H9 (cell line): Measurements from ENCODE around the gene SULF2. TPM values are rescaled to one million over a fixed set of nuclear protein-coding genes. Genes with fewer than 3 reads are reported as not detected.

Experiments
- DNase-seq: peaks from one replicate; pipeline ENCODE4 v3.0.0-alpha.2; 2017
- H2AFZ ChIP-seq: one replicate; pipeline ENCODE4 v1.6.1; 2013; ENCODE audit warnings: mild to moderate bottlenecking, low read length, control low read depth, moderate library complexity
- H2AK5ac ChIP-seq: 2 replicates; pipeline ENCODE4 v1.6.1; 2013; ENCODE audit warnings: low read length, control low read depth, mixed read lengths; ENCODE audit not compliant: insufficient read length
- H2BK120ac ChIP-seq: one replicate; pipeline ENCODE4 v1.6.1; 2013; ENCODE audit warnings: low read depth, mild to moderate bottlenecking, low read length, control low read depth, inconsistent platforms; ENCODE audit not compliant: poor library complexity, severe bottlenecking
- H2BK12ac ChIP-seq: 2 replicates; pipeline ENCODE4 v1.6.1; 2013; ENCODE audit warnings: low read length, control low read depth, mixed read lengths, low read depth; ENCODE audit not compliant: insufficient read length
- H2BK15ac ChIP-seq: 2 replicates; pipeline ENCODE4 v1.6.1; 2013; ENCODE audit warnings: low read depth, low read length, control low read depth
- H2BK20ac ChIP-seq: one replicate; pipeline ENCODE4 v1.6.1; 2013; ENCODE audit warnings: low read depth, mild to moderate bottlenecking, low read length, control low read depth, inconsistent platforms; ENCODE audit not compliant: poor library complexity, severe bottlenecking
- H2BK5ac ChIP-seq: 2 replicates; pipeline ENCODE4 v1.6.1; 2013; ENCODE audit warnings: low read length, control low read depth, mixed read lengths; ENCODE audit not compliant: insufficient read length
- H3K14ac ChIP-seq: 2 replicates; pipeline ENCODE4 v1.6.1; 2013; ENCODE audit warnings: low read length, control low read depth; ENCODE audit not compliant: insufficient read depth
- H3K18ac ChIP-seq: 2 replicates; pipeline ENCODE4 v1.6.1; 2013; ENCODE audit warnings: low read depth, mild to moderate bottlenecking, mixed read lengths, low read length, control low read depth; ENCODE audit not compliant: insufficient read length
- H3K23ac ChIP-seq: 2 replicates; pipeline ENCODE4 v1.6.1; 2013; ENCODE audit warnings: low read length, control low read depth, mixed read lengths, low read depth; ENCODE audit not compliant: insufficient read length
- H3K23me2 ChIP-seq: 2 replicates; pipeline ENCODE4 v1.6.1; 2013; ENCODE audit warnings: low read depth, mild to moderate bottlenecking, mixed read lengths, low read length, control low read depth; ENCODE audit not compliant: insufficient read length, poor library complexity, severe bottlenecking
- H3K27ac ChIP-seq: 2 replicates; pipeline ENCODE4 v1.5.1; 2013; ENCODE audit warnings: low read length, control low read depth, mixed read lengths, low read depth; ENCODE audit not compliant: insufficient read length
- H3K27me3 ChIP-seq: 2 replicates; pipeline ENCODE4 v1.6.1; 2013; ENCODE audit warnings: low read length, control low read depth, inconsistent platforms; ENCODE audit not compliant: insufficient read depth
- H3K4ac ChIP-seq: 2 replicates; pipeline ENCODE4 v1.6.1; 2013; ENCODE audit warnings: low read depth, mild to moderate bottlenecking, control low read depth, inconsistent platforms, low read length, moderate library complexity
- H3K4me1 ChIP-seq: 2 replicates; pipeline ENCODE4 v1.6.1; 2013; ENCODE audit warnings: low read length, control low read depth, inconsistent platforms; ENCODE audit not compliant: insufficient read depth
- H3K4me2 ChIP-seq: 2 replicates; pipeline ENCODE4 v1.6.1; 2013; ENCODE audit warnings: low read length, control low read depth, mixed read lengths; ENCODE audit not compliant: insufficient read length, insufficient read depth
- H3K56ac ChIP-seq: 2 replicates; pipeline ENCODE4 v1.6.1; 2013; ENCODE audit warnings: low read depth, mild to moderate bottlenecking, mixed read lengths, low read length, control low read depth; ENCODE audit not compliant: insufficient read length
- H3K79me1 ChIP-seq: 2 replicates; pipeline ENCODE4 v1.6.1; 2013; ENCODE audit warnings: low read depth, mild to moderate bottlenecking, moderate library complexity, low read length, control low read depth, inconsistent platforms; ENCODE audit not compliant: insufficient read depth, poor library complexity, severe bottlenecking
- H3K79me2 ChIP-seq: 2 replicates; pipeline ENCODE4 v1.6.1; 2013; ENCODE audit warnings: low read length, control low read depth, inconsistent platforms; ENCODE audit not compliant: insufficient read depth
- H3K9ac ChIP-seq: 2 replicates; pipeline ENCODE4 v1.6.1; 2013; ENCODE audit warnings: low read length, control low read depth, mixed read lengths; ENCODE audit not compliant: insufficient read length; ENCODE audit errors: extremely low read depth
- H3K9me3 ChIP-seq: one replicate; pipeline ENCODE4 v1.6.1; 2013; ENCODE audit warnings: low read depth, low read length, inconsistent platforms; ENCODE audit not compliant: control insufficient read depth
- H3T11ph ChIP-seq: one replicate; pipeline ENCODE4 v1.6.1; 2013; ENCODE audit warnings: mild to moderate bottlenecking, low read length, control low read depth, inconsistent platforms
- H4K20me1 ChIP-seq: one replicate; pipeline ENCODE4 v1.6.1; 2013; ENCODE audit not compliant: control insufficient read depth, insufficient read length, insufficient read depth
- H4K5ac ChIP-seq: 2 replicates; pipeline ENCODE4 v1.6.1; 2013; ENCODE audit warnings: low read depth, mild to moderate bottlenecking, mixed read lengths, low read length, control low read depth; ENCODE audit not compliant: insufficient read length
- H4K8ac ChIP-seq: replicated peaks from 2 replicates; pipeline ENCODE4 v1.6.1; 2013; ENCODE audit warnings: low read length, control low read depth, mixed read lengths, low read depth; ENCODE audit not compliant: insufficient read length
- H4K91ac ChIP-seq: 2 replicates; pipeline ENCODE4 v1.6.1; 2013; ENCODE audit warnings: low read depth, mild to moderate bottlenecking, moderate library complexity, mixed read lengths, low read length, control low read depth; ENCODE audit not compliant: insufficient read length
- H3K27ac Mint-ChIP-seq, 3 experiments: 2 replicates in 2 of 3; 3 replicates in 1 of 3; pipeline ENCODE4 v1.8.0; 2020 to 2021; ENCODE audit warnings: mixed read lengths in 3 of 3, mild to moderate bottlenecking in 1 of 3, moderate library complexity in 1 of 3
- H3K27me3 Mint-ChIP-seq: 2 replicates; pipeline ENCODE4 v1.8.0; 2021; ENCODE audit warnings: low read depth, mild to moderate bottlenecking, moderate library complexity, mixed read lengths
- H3K36me3 Mint-ChIP-seq, 3 experiments: 2 replicates in 2 of 3; 3 replicates in 1 of 3; pipeline ENCODE4 v1.8.0; 2020 to 2021; ENCODE audit warnings: low read depth in 3 of 3, mixed read lengths in 3 of 3; ENCODE audit not compliant: insufficient read depth in 1 of 3
- H3K4me1 Mint-ChIP-seq, 2 experiments: 2 replicates each; pipeline ENCODE4 v1.8.0; 2020; ENCODE audit warnings: mixed read lengths in 2 of 2
- H3K4me3 Mint-ChIP-seq, 2 experiments: 2 replicates in 1 of 2; 3 replicates in 1 of 2; pipeline ENCODE4 v1.8.0; 2020 to 2021; ENCODE audit warnings: mild to moderate bottlenecking in 2 of 2, mixed read lengths in 2 of 2, moderate library complexity in 1 of 2
- H3K9me3 Mint-ChIP-seq, 2 experiments: 2 replicates in 1 of 2; 3 replicates in 1 of 2; pipeline ENCODE4 v1.8.0; 2020; ENCODE audit warnings: mild to moderate bottlenecking in 2 of 2, mixed read lengths in 2 of 2, moderate library complexity in 1 of 2
- CTCF ChIP-seq: fragments of 200-600 bp; sonication (generic); conservative IDR thresholded peaks from 3 replicates; pipeline ENCODE4 v1.8.0; 2021; ENCODE audit warnings: antibody characterized with exemption, mild to moderate bottlenecking
- WGBS: extraction: QIAGEN DNeasy Blood & Tissue Kit; methylation state at CpG from one replicate; pipeline ENCODE4 v1.1.7; 2013; ENCODE audit warnings: missing lambda C conversion rate, low lambda C conversion rate, mixed read lengths; ENCODE audit not compliant: insufficient read length; ENCODE audit errors: extremely low coverage; 5-methylcytosine and 5-hydroxymethylcytosine counted together
- total RNA-seq: library from RNA; stranded (reverse); gene quantifications from 2 replicates; pipeline ENCODE4 v1.2.1, GENCODE V29; 2021

SULF2 gene
- total RNA-seq, 1 experiment from 2014 or later = 31.2 TPM

DNA sequence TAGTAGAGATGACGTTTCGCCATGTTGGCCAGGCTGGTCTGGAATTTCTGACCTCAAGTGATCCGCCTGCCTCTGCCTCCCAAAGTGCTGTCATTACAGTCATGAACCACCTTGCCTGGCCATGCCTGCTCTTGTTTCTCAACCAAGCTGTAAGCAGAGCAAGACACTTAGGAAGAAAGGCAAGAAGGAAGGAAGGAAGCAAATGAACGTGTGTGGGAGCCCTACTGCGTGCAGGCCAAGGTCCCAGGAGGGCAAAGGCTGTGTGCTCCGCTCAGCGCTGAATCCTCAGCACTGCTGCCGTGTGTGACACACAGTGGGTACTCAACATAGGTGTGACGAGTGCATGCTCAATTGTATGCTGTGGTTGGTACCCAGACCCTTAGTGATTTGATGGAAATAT, 47.4 kb downstream of the SULF2 start:
- Histone ChIP-seq H3K14ac (peak overlapping the region; percentile 41; the same call in 1 of the 2 replicates), H3K9me3 (no peaks in the 10 kb centered on the region), H2AK5ac (no peak overlapping the region), H3K4ac (no peak overlapping the region), H3K9ac (no peak overlapping the region), H4K5ac (no peak overlapping the region), H3K56ac (no peak overlapping the region), H3K79me1 (no peaks in the 10 kb centered on the region), H4K8ac (no peak overlapping the region), H2AFZ (no peak overlapping the region), H3K4me2 (no peak overlapping the region), H2BK15ac (no peak overlapping the region), H3T11ph (no peak overlapping the region), H4K20me1 (no peaks in the 10 kb centered on the region), H2BK5ac (no peak overlapping the region), H2BK120ac (no peak overlapping the region), H2BK12ac (no peak overlapping the region), H3K79me2 (no peaks in the 10 kb centered on the region), H2BK20ac (no peak overlapping the region), H3K18ac (no peak overlapping the region), H4K91ac (no peak overlapping the region), H3K4me1 (no peaks in the 10 kb centered on the region), H3K27me3 (no peaks in the 10 kb centered on the region), H3K27ac (no peak overlapping the region), H3K23ac (no peak overlapping the region), H3K23me2 (no peaks in the 10 kb centered on the region)
- Mint-ChIP-seq H3K4me3 (no peak overlapping the region), H3K4me1 (peaks cover 6% of the 10 kb centered on the region in 2 experiments), H3K36me3 (peaks cover 0 to 7% (median 6%) of the 10 kb centered on the region in 3 experiments; a peak in 4 of 7 replicates), H3K9me3 (no peaks in the 10 kb centered on the region), H3K27me3 (no peaks in the 10 kb centered on the region), H3K27ac (no peak overlapping the region)
- no CpG with 5 or more reads among the region's 9 CpGs for WGBS
- TF ChIP-seq CTCF = no peak
- DNase-seq = no peak
